Peyer's patch (tissue), 4 donors: ENCODE results near the gene TDRD9.

Experiments used
- POLR2A ChIP-seq, 2 donors: fragments of 450-650 bp; IDR thresholded peaks; one replicate each; pipeline ENCODE4 v1.5.1; 2017; ENCODE audit warnings: antibody characterized with exemption in 2 of 2, mild to moderate bottlenecking in 2 of 2, moderate library complexity in 2 of 2
- TF ChIP-seq, protein P1 (sequence below), 6 experiments: fragments of 450-650 bp in 4 of 6; fragments of 200-600 bp in 2 of 6; sonication (generic) in 1 of 6; IDR thresholded peaks; one replicate each; pipeline ENCODE4 v1.5.1; 2017 to 2019; ENCODE audit warnings: antibody characterized with exemption in 6 of 6, mild to moderate bottlenecking in 3 of 6, moderate library complexity in 1 of 6

DNA sequence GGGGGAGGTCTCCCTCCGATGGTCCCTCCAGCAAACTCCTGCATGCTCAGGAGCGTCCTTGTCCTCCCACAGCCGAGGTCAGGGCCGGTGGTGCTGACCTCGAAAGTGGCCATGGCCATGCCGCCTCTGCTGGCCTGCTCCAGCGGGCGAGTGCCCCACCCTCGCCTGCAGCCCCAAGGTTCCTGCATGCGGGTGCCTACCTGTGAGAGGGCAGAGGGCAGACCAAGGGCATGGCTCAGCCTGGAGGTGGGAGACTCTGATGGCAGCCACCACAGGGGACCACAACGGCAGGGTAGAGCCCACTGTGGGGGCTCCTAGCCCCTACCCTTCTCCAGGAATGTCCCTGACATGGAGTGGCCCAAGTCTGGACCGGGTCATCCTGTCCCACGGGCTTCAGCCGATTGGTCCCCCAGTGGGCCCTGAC, 42.7 kb upstream of the TDRD9 start:
- TF ChIP-seq, protein P1, sequence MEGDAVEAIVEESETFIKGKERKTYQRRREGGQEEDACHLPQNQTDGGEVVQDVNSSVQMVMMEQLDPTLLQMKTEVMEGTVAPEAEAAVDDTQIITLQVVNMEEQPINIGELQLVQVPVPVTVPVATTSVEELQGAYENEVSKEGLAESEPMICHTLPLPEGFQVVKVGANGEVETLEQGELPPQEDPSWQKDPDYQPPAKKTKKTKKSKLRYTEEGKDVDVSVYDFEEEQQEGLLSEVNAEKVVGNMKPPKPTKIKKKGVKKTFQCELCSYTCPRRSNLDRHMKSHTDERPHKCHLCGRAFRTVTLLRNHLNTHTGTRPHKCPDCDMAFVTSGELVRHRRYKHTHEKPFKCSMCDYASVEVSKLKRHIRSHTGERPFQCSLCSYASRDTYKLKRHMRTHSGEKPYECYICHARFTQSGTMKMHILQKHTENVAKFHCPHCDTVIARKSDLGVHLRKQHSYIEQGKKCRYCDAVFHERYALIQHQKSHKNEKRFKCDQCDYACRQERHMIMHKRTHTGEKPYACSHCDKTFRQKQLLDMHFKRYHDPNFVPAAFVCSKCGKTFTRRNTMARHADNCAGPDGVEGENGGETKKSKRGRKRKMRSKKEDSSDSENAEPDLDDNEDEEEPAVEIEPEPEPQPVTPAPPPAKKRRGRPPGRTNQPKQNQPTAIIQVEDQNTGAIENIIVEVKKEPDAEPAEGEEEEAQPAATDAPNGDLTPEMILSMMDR (IDR thresholded peaks at IDR 0.05) = no peak
- no peak for TF ChIP-seq POLR2A (IDR thresholded peaks at IDR 0.05)
